Transverse colon (tissue), 4 donors: ENCODE results near the gene VPS35. TPM values are rescaled to one million over a fixed set of nuclear protein-coding genes. Genes with fewer than 3 reads are reported as not detected.

Experiments
- DNase-seq: peaks from one replicate; pipeline ENCODE4 v3.0.0-alpha.2; 2019
- H3K27ac ChIP-seq, 4 donors: fragments of 200-600 bp; sonication (generic); 2 replicates each; pipeline ENCODE4 v1.5.1; 2016 to 2018; ENCODE audit warnings: inconsistent platforms in 4 of 4
- H3K27me3 ChIP-seq: fragments of 200-600 bp; sonication (generic); 2 replicates; pipeline ENCODE4 v1.5.1; 2017; ENCODE audit warnings: inconsistent platforms
- H3K36me3 ChIP-seq, 4 donors: fragments of 200-600 bp; sonication (generic); 2 replicates each; pipeline ENCODE4 v1.5.1; 2017 to 2019; ENCODE audit warnings: inconsistent platforms in 4 of 4
- H3K4me1 ChIP-seq, 4 donors: fragments of 200-600 bp; sonication (generic); 2 replicates each; pipeline ENCODE4 v1.5.1; 2017 to 2020; ENCODE audit warnings: inconsistent platforms in 4 of 4
- H3K4me3 ChIP-seq, 4 donors: fragments of 200-600 bp; sonication (generic); 1 replicate in 1 of 4; 2 replicates in 3 of 4; pipeline versions ENCODE4 v1.5.1 to v1.6.1; 2017 to 2019; ENCODE audit warnings: inconsistent platforms in 4 of 4
- H3K9me3 ChIP-seq, 2 donors: fragments of 200-600 bp; sonication (generic); 2 replicates each; pipeline ENCODE4 v1.5.1; 2017 to 2019; ENCODE audit warnings: inconsistent platforms in 2 of 2
- EP300 ChIP-seq: sonication (generic); formaldehyde crosslinking; IDR thresholded peaks from one replicate; pipeline ENCODE4 v1.6.1; 2017; ENCODE audit warnings: antibody characterized with exemption, low read depth
- POLR2A ChIP-seq: fragments of 450-650 bp; IDR thresholded peaks from one replicate; pipeline ENCODE4 v1.6.1; 2016; ENCODE audit warnings: antibody characterized with exemption, mild to moderate bottlenecking, moderate library complexity
- POLR2AphosphoS5 ChIP-seq, 3 donors: sonication (generic); formaldehyde crosslinking; IDR thresholded peaks; one replicate each; pipeline ENCODE4 v1.6.1; 2016; ENCODE audit warnings: antibody characterized with exemption in 3 of 3
- WGBS, 2 donors: methylation state at CpG; one replicate each; pipeline ENCODE4 v1.1.5; 2018; ENCODE audit warnings: low coverage in 1 of 2; 5-methylcytosine and 5-hydroxymethylcytosine counted together
- in situ Hi-C, 4 donors: fragments of 200-750 bp; cut with MboI; loops; one replicate each; pipeline versions ENCODE4 v1.15.0 to v1.15.1; 2017; ENCODE audit warnings: low sequenced_read_pairs in 3 of 4, low pct_ligation_motif_present in 1 of 4, low pct_unique_long_range_greater_than_20kb in 1 of 4
- intact Hi-C: fragments of 100-400 bp; cut with DNase I; formaldehyde crosslinking; loops from one replicate; pipeline ENCODE4 v1.15.1; 2023; ENCODE audit warnings: low total_unique reads
- total RNA-seq, 4 donors: library from RNA; depleted of rRNA; stranded (reverse); fragments of >200 nt; gene quantifications; one replicate each; pipeline ENCODE4 v1.1.0, GENCODE V29; 2016
- TF ChIP-seq, protein P1 (sequence below), 5 experiments: fragments of 200-600 bp in 3 of 5; fragments of 450-650 bp in 2 of 5; sonication (generic) in 3 of 5; IDR thresholded peaks; 1 replicate in 2 of 5; 2 replicates in 3 of 5; pipeline ENCODE4 v1.5.1; 2016 to 2017; ENCODE audit warnings: antibody characterized with exemption in 5 of 5, inconsistent platforms in 3 of 5, mild to moderate bottlenecking in 2 of 5, moderate library complexity in 1 of 5

Gene VPS35
- total RNA-seq, 4 donors from 2014 or later = 63.2 to 102 (median 72.1) TPM

DNA sequence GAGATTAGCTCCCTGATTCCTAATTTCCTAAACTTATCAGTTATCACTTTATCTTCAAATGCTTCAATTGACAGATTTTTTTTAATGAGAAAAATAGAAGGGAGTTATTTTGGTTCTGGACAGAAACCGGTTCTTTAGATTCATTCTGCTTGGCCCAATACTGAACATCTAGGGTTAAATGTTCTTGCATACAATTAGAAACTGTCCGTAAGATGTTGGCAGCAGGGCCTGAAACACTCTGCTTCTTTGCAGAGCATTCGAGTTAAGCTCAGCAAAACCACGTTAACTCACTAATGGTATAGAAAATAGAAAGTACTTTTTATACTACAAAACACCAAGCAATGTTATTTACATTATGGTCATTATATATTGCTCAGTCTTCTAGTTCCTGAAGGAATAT, 75.0 kb downstream of the VPS35 start:
- TF ChIP-seq EP300 = no peak
- no peak for TF ChIP-seq POLR2A
- TF ChIP-seq POLR2AphosphoS5 (IDR thresholded peaks at IDR 0.05) = no peak
- TF ChIP-seq, protein P1, sequence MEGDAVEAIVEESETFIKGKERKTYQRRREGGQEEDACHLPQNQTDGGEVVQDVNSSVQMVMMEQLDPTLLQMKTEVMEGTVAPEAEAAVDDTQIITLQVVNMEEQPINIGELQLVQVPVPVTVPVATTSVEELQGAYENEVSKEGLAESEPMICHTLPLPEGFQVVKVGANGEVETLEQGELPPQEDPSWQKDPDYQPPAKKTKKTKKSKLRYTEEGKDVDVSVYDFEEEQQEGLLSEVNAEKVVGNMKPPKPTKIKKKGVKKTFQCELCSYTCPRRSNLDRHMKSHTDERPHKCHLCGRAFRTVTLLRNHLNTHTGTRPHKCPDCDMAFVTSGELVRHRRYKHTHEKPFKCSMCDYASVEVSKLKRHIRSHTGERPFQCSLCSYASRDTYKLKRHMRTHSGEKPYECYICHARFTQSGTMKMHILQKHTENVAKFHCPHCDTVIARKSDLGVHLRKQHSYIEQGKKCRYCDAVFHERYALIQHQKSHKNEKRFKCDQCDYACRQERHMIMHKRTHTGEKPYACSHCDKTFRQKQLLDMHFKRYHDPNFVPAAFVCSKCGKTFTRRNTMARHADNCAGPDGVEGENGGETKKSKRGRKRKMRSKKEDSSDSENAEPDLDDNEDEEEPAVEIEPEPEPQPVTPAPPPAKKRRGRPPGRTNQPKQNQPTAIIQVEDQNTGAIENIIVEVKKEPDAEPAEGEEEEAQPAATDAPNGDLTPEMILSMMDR (IDR thresholded peaks at IDR 0.05) = no peak
- H3K4me3 ChIP-seq = no peak overlapping the region
- DNase-seq = no peak
- in situ Hi-C loops (no loop called here), intact Hi-C loops (no loop called here)
- no peaks in the 10 kb centered on the region for H3K9me3 ChIP-seq
- H3K27ac ChIP-seq = no peak overlapping the region
- WGBS, 2 donors = 72% methylated on average over 4 of the region's 4 CpGs
- no peaks in the 10 kb centered on the region for H3K36me3 ChIP-seq
- no peaks in the 10 kb centered on the region for H3K27me3 ChIP-seq
- no peaks in the 10 kb centered on the region for H3K4me1 ChIP-seq

GRCh38 chr16:46613352-46613751, 75.6 kb downstream of the VPS35 start:
- no peak for DNase-seq
- intact Hi-C loops (no loop called here), in situ Hi-C loops (no loop called here)
- H3K4me3 ChIP-seq = no peak overlapping the region
- no peaks in the 10 kb centered on the region for H3K27me3 ChIP-seq
- TF ChIP-seq POLR2A (no peak), EP300 (no peak), POLR2AphosphoS5 (IDR thresholded peaks at IDR 0.05) (no peak)
- TF ChIP-seq, protein P1 (IDR thresholded peaks at IDR 0.05) = no peak
- H3K4me1 ChIP-seq = no peaks in the 10 kb centered on the region
- no peaks in the 10 kb centered on the region for H3K36me3 ChIP-seq
- no peak overlapping the region for H3K27ac ChIP-seq
- no peaks in the 10 kb centered on the region for H3K9me3 ChIP-seq
- 84 to 88% methylated on average over 1 to 2 of the region's 2 CpGs for WGBS, 2 donors

DNA sequence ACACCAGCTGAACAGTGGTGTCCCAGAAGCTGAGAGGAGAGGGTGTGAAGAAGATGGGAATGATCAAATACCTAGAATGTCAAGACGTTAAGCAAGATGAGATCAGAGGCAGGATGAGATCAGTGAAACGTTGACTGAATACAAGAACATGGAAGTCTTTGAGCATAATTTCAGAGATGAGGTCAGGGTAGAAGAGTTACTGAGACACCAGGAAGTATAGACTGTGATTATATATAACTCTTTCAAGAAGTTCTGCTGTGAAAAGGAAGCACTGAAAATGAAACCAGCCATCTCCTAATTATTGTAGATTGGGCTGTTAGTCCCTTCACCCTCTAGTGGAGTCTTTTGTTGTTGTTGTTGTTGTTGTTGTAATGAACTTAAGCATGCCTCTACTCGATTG, 76.9 kb downstream of the VPS35 start:
- Histone ChIP-seq H3K27ac (no peak overlapping the region), H3K27me3 (no peaks in the 10 kb centered on the region), H3K36me3 (no peaks in the 10 kb centered on the region), H3K4me3 (no peak overlapping the region), H3K9me3 (no peaks in the 10 kb centered on the region), H3K4me1 (no peaks in the 10 kb centered on the region)
- in situ Hi-C loops (no loop called here), intact Hi-C loops (no loop called here)
- TF ChIP-seq POLR2A = no peak
- TF ChIP-seq EP300 = no peak
- TF ChIP-seq, protein P1 (IDR thresholded peaks at IDR 0.05) = no peak
- TF ChIP-seq POLR2AphosphoS5 (IDR thresholded peaks at IDR 0.05) = no peak
- no peak for DNase-seq
- 65 to 78% methylated on average over 3 of the region's 3 CpGs for WGBS, 2 donors

DNA sequence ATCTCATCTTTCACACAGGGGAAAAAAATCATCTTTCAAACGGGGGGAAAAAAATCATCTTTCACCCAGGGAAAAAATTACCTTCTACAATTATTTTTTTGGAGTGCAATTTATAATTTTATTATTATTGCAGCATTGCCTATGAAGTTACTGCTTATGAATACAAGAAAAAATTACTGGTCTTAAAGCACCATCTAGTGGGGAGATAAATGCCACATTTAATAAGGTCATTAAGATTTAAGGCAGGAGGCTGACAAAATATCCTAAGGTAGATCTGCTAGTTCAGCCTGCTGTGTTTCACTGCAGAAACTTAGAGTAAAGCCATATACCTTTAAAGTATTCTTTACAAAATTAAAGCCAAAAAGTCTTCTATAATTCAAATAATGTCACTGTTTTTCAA, 81.4 kb downstream of the VPS35 start:
- no peak overlapping the region for H3K27ac ChIP-seq
- WGBS, 2 donors = 68 to 86% methylated on average over 1 of the region's 1 CpG
- TF ChIP-seq POLR2AphosphoS5 (IDR thresholded peaks at IDR 0.05) = no peak
- TF ChIP-seq, protein P1 (IDR thresholded peaks at IDR 0.05) = peak; percentile 18 to 39 (median 34)
- H3K27me3 ChIP-seq = no peaks in the 10 kb centered on the region
- no peak for DNase-seq
- in situ Hi-C loops = loop anchor here in 1 of 4 donors (10.0 kb wide), 1 partner anchor 53 kb away; no protein-coding TSS in a partner anchor
- H3K4me3 ChIP-seq = no peak overlapping the region
- H3K9me3 ChIP-seq = no peaks in the 10 kb centered on the region
- intact Hi-C loops = no loop called here
- no peaks in the 10 kb centered on the region for H3K36me3 ChIP-seq
- no peaks in the 10 kb centered on the region for H3K4me1 ChIP-seq
